Measurements from ENCODE around the gene SLC39A10. TPM values are rescaled to one million over a fixed set of nuclear protein-coding genes. Genes with fewer than 3 reads are reported as not detected.

SLC39A10 gene
- total and polyA plus RNA-seq, 10 of the 15 experiments (the other 5 are each of a cell fraction or from before 2014, with no cell fraction given), result 2.0 to 23.6 (median 7.9) TPM

DNA sequence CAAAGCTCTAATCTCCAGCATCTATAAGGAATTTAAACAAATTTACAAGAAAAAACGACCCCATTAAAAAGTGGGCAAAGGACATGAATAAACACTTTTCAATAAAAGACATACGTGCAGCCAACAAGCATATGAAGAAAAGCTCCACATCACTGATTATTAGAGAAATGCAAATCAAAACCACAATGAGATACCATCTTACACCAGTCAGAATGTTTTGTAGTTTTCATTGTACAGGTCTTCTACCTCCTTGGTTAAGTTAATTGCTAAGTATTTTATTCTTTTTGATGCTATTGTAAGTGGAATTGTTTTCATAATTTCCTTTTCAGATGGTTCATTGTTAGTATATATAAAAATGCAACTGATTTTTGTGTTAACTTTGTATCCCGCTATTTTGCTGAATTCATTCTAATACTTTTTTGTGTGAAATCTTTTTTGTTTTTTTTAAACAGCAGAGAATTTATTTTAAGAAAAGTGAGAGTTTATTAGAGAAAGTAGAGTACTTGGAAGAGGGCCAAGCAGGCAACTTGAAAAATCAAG lies 40.7 kb downstream of the SLC39A10 start (continued):
- TF ChIP-seq, protein P1, sequence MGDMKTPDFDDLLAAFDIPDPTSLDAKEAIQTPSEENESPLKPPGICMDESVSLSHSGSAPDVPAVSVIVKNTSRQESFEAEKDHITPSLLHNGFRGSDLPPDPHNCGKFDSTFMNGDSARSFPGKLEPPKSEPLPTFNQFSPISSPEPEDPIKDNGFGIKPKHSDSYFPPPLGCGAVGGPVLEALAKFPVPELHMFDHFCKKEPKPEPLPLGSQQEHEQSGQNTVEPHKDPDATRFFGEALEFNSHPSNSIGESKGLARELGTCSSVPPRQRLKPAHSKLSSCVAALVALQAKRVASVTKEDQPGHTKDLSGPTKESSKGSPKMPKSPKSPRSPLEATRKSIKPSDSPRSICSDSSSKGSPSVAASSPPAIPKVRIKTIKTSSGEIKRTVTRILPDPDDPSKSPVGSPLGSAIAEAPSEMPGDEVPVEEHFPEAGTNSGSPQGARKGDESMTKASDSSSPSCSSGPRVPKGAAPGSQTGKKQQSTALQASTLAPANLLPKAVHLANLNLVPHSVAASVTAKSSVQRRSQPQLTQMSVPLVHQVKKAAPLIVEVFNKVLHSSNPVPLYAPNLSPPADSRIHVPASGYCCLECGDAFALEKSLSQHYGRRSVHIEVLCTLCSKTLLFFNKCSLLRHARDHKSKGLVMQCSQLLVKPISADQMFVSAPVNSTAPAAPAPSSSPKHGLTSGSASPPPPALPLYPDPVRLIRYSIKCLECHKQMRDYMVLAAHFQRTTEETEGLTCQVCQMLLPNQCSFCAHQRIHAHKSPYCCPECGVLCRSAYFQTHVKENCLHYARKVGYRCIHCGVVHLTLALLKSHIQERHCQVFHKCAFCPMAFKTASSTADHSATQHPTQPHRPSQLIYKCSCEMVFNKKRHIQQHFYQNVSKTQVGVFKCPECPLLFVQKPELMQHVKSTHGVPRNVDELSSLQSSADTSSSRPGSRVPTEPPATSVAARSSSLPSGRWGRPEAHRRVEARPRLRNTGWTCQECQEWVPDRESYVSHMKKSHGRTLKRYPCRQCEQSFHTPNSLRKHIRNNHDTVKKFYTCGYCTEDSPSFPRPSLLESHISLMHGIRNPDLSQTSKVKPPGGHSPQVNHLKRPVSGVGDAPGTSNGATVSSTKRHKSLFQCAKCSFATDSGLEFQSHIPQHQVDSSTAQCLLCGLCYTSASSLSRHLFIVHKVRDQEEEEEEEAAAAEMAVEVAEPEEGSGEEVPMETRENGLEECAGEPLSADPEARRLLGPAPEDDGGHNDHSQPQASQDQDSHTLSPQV (IDR thresholded peaks at IDR 0.05), result no peak

GRCh38 chr2:195700480-195700879 lies 43.5 kb downstream of the SLC39A10 start:
- RAD21 ChIA-PET (ENCODE audit: unreplicated experiment), result no interaction called here
- Histone ChIP-seq H3K36me3 (ENCODE audit: control insufficient read depth in 2 of 2, insufficient read depth in 2 of 2, low read length in 1 of 2) (no peaks in the 10 kb centered on the region), H3K27ac (ENCODE audit: control insufficient read depth, insufficient read depth) (no peak overlapping the region), H4K20me1 (ENCODE audit: control insufficient read depth, insufficient read depth) (no peaks in the 10 kb centered on the region), H3K4me3 (no peak overlapping the region), H3K9ac (ENCODE audit: control insufficient read depth, insufficient read depth, low read length) (no peak overlapping the region), H3K4me2 (ENCODE audit: control insufficient read depth, insufficient read depth) (no peak overlapping the region), H3K9me3 (replicated peaks; ENCODE audit: control insufficient read depth, insufficient read depth, low read length) (peaks cover 4% of the 10 kb centered on the region; the same call in 2 of the 3 replicates), H3K4me1 (ENCODE audit: control insufficient read depth, insufficient read depth, low read length) (no peaks in the 10 kb centered on the region; the same call in 1 of the 2 replicates), H2AFZ (ENCODE audit: control insufficient read depth, low read depth, low read length) (no peak overlapping the region), H3K27me3 (replicated peaks in 1 of 2; ENCODE audit: control insufficient read depth in 2 of 2, insufficient read depth in 2 of 2, low read length in 1 of 2) (no peaks in the 10 kb centered on the region), H3K79me2 (ENCODE audit: control insufficient read depth, insufficient read depth, low read length) (no peaks in the 10 kb centered on the region)
- POLR2A ChIA-PET, result interaction anchor here (0.6 kb wide), 1 partner anchor 23 kb away, joined by 3 read pairs; no protein-coding TSS in a partner anchor
- FAIRE-seq (no peak), DNase-seq (ENCODE audit: low read depth, low spot score) (no peak), ATAC-seq (no peak)
- SMC1A ChIA-PET (ENCODE audit: uncharacterized antibody, unreplicated experiment), result no interaction called here
- CTCF ChIA-PET, result no interaction called here
- in situ Hi-C loops (cut with MboI) (no loop called here), intact Hi-C loops (cut with micrococcal nuclease; ENCODE audit: unreplicated experiment) (no loop called here)
- no peak for TF ChIP-seq IRF5 (IDR thresholded peaks at IDR 0.05; ENCODE audit: borderline replicate concordance)
- WGBS (ENCODE audit: insufficient coverage, insufficient replicate concordance, low lambda C conversion rate, missing lambda C conversion rate), result 82% methylated on average over 3 of the region's 3 CpGs
- BruUV-seq (replicated peaks), result no TSS peak

All from GM12878 (cell line).